ENCODE measurements around the gene CADPS. TPM values are rescaled to one million over a fixed set of nuclear protein-coding genes. Genes with fewer than 3 reads are reported as not detected.

Gene CADPS
- total and polyA plus RNA-seq, 4 donors: 0.13 to 3.6 (median 0.49) TPM

DNA sequence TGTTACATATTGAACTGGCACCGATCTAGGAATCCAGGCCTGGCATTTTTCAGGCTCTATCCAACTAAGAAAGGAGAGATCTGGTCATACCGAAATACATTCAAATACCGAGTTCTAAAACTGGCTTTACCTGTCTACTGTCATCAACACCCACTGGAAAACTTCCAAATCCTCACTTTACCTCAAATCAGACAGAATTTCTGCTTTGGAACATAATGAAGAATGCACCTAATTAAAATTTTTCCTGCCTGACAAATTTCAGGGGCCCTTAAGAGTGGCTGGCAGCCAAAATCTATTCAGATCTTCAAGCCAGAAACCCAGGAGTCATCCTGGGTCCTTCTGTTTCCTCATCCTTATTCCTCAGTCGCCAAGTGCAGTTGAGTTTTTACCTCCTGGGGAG is 303.3 kb downstream of the CADPS start:
- DNase-seq (no peak), ATAC-seq (ENCODE audit: insufficient read depth, low FRiP score) (no peak)
- no peak overlapping the region for H3K9ac ChIP-seq (ENCODE audit: insufficient read depth in 1 of 2, low read length in 2 of 2)
- no peaks in the 10 kb centered on the region for H3K36me3 ChIP-seq (ENCODE audit: control insufficient read depth in 4 of 4, insufficient read depth in 4 of 4, low read length in 4 of 4)
- TF ChIP-seq, protein P1, sequence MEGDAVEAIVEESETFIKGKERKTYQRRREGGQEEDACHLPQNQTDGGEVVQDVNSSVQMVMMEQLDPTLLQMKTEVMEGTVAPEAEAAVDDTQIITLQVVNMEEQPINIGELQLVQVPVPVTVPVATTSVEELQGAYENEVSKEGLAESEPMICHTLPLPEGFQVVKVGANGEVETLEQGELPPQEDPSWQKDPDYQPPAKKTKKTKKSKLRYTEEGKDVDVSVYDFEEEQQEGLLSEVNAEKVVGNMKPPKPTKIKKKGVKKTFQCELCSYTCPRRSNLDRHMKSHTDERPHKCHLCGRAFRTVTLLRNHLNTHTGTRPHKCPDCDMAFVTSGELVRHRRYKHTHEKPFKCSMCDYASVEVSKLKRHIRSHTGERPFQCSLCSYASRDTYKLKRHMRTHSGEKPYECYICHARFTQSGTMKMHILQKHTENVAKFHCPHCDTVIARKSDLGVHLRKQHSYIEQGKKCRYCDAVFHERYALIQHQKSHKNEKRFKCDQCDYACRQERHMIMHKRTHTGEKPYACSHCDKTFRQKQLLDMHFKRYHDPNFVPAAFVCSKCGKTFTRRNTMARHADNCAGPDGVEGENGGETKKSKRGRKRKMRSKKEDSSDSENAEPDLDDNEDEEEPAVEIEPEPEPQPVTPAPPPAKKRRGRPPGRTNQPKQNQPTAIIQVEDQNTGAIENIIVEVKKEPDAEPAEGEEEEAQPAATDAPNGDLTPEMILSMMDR (IDR thresholded peaks at IDR 0.05; ENCODE audit: control extremely low read depth, extremely low read depth): no peak
- H3K27ac ChIP-seq (ENCODE audit: low read depth in 1 of 2, low read length in 1 of 2): no peak overlapping the region
- H3K9me3 ChIP-seq (ENCODE audit: control insufficient read depth in 4 of 4, insufficient read depth in 3 of 4, low read length in 3 of 4): no peaks in the 10 kb centered on the region
- H3K4me3 ChIP-seq: no peak overlapping the region
- H3K4me1 ChIP-seq (ENCODE audit: control insufficient read depth in 5 of 5, insufficient read depth in 5 of 5, low read length in 5 of 5): peaks cover 0 to 5% (median 0%) of the 10 kb centered on the region in 5 donors
- 87 to 89% methylated on average over 4 of the region's 4 CpGs for WGBS, 2 donors
- H3K27me3 ChIP-seq (ENCODE audit: control insufficient read depth in 3 of 3, insufficient read depth in 3 of 3, low read length in 2 of 3): peaks cover 0 to 2% (median 0%) of the 10 kb centered on the region in 3 donors

DNA sequence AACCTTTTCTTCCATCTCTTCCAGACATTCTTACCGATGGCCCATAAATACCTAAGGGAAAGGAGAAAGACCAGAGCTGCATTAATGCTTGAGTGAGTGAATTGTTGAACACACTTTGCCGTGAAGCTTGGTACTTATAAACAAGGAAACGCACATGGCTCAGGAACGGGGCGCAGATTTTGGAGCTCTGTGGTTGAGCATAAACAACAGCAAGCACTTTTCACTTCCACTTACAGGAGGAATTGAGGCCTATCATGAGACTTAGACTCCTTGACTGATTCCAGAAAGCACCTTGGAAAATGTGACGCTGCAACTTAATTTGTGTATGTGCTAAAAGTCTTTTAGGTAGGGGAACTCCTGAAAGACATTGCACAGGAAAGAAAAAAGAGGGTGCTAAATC is 304.3 kb downstream of the CADPS start:
- H3K9me3 ChIP-seq (ENCODE audit: control insufficient read depth in 4 of 4, insufficient read depth in 3 of 4, low read length in 3 of 4): no peaks in the 10 kb centered on the region
- no peak overlapping the region for H3K4me3 ChIP-seq
- 51 to 72% methylated on average over 6 of the region's 6 CpGs for WGBS, 2 donors
- H3K9ac ChIP-seq (ENCODE audit: insufficient read depth in 1 of 2, low read length in 2 of 2): no peak overlapping the region
- TF ChIP-seq, protein P1 (IDR thresholded peaks at IDR 0.05; ENCODE audit: control extremely low read depth, extremely low read depth): no peak
- no peak for ATAC-seq (ENCODE audit: insufficient read depth, low FRiP score)
- H3K27ac ChIP-seq (ENCODE audit: low read depth in 1 of 2, low read length in 1 of 2): no peak overlapping the region
- H3K4me1 ChIP-seq (ENCODE audit: control insufficient read depth in 5 of 5, insufficient read depth in 5 of 5, low read length in 5 of 5): peaks cover 0 to 5% (median 0%) of the 10 kb centered on the region in 5 donors
- DNase-seq: no peak
- H3K27me3 ChIP-seq (ENCODE audit: control insufficient read depth in 3 of 3, insufficient read depth in 3 of 3, low read length in 2 of 3): peaks cover 0 to 2% (median 0%) of the 10 kb centered on the region in 3 donors
- no peaks in the 10 kb centered on the region for H3K36me3 ChIP-seq (ENCODE audit: control insufficient read depth in 4 of 4, insufficient read depth in 4 of 4, low read length in 4 of 4)

DNA sequence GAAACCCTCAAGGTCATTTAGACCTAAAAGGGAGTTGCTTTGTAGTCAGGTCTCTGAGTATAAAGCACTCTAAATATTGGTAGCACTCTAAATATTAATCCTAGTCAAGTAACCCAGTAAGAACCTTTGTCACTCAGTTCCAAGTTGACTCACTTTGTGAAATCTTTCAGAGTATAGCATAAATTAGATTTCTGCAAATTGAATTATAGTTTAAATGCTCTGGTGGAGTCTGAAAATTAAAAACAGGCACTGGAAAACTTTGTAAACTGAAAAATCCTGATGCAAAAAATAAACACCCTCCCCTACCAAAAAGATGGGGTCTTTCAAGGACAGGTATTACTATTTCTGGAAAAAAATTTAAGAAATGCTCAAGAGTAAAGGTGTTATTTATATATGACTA is 305.6 kb downstream of the CADPS start:
- Histone ChIP-seq H3K27ac (ENCODE audit: low read depth in 1 of 2, low read length in 1 of 2) (no peak overlapping the region), H3K4me3 (no peak overlapping the region), H3K36me3 (ENCODE audit: control insufficient read depth in 4 of 4, insufficient read depth in 4 of 4, low read length in 4 of 4) (no peaks in the 10 kb centered on the region), H3K9me3 (ENCODE audit: control insufficient read depth in 4 of 4, insufficient read depth in 3 of 4, low read length in 3 of 4) (no peaks in the 10 kb centered on the region), H3K27me3 (ENCODE audit: control insufficient read depth in 3 of 3, insufficient read depth in 3 of 3, low read length in 2 of 3) (peaks cover 0 to 2% (median 0%) of the 10 kb centered on the region in 3 donors), H3K9ac (ENCODE audit: insufficient read depth in 1 of 2, low read length in 2 of 2) (no peak overlapping the region), H3K4me1 (ENCODE audit: control insufficient read depth in 5 of 5, insufficient read depth in 5 of 5, low read length in 5 of 5) (peaks cover 0 to 5% (median 0%) of the 10 kb centered on the region in 5 donors)
- TF ChIP-seq, protein P1 (IDR thresholded peaks at IDR 0.05; ENCODE audit: control extremely low read depth, extremely low read depth): no peak
- ATAC-seq (ENCODE audit: insufficient read depth, low FRiP score): no peak
- DNase-seq: no peak

All from lung (tissue), 12 donors.